H1 (cell line): ENCODE data around the gene BTD. TPM values are rescaled to one million over a fixed set of nuclear protein-coding genes. Genes with fewer than 3 reads are reported as not detected.

Experiments
- CTCF ChIA-PET: fragments of 300-600 bp; sonication (Branson Sonifier 250); formaldehyde crosslinking; loops from one replicate; lab custom pipeline; 2021; ENCODE audit not compliant: partially characterized antibody; lab: Charles Lee
- POLR2A ChIA-PET: fragments of 300-600 bp; sonication (Branson Sonifier 250); formaldehyde crosslinking; loops from one replicate; lab custom pipeline; 2021; ENCODE audit warnings: inconsistent platforms; ENCODE audit not compliant: partially characterized antibody; lab: Charles Lee
- DNase-seq, 2 experiments: peaks; one replicate each; pipeline versions ENCODE4 v3.0.0 to v3.0.0-alpha.2; 2010 to 2022; ENCODE audit warnings: low spot score in 2 of 2, low read depth in 1 of 2, mixed read lengths in 1 of 2
- FAIRE-seq: peaks from 2 replicates; lab custom pipeline; 2011; peaks lifted over from hg19 to GRCh38; lab: Jason Lieb, UNC
- H2AFZ ChIP-seq: 2 replicates; pipeline ENCODE4 v1.8.1; 2012; ENCODE audit warnings: low read length, inconsistent platforms
- H2AK5ac ChIP-seq: 2 replicates; pipeline ENCODE4 v1.6.1; 2013; ENCODE audit warnings: low read depth, low read length
- H2BK120ac ChIP-seq: replicated peaks from 2 replicates; pipeline ENCODE3; 2013; ENCODE audit warnings: low read depth, low read length, inconsistent platforms
- H2BK12ac ChIP-seq: 2 replicates; pipeline ENCODE4 v1.6.1; 2013; ENCODE audit warnings: low read depth, low read length
- H2BK15ac ChIP-seq: 2 replicates; pipeline ENCODE4 v1.6.1; 2013; ENCODE audit warnings: low read length
- H2BK20ac ChIP-seq: 2 replicates; pipeline ENCODE4 v1.6.1; 2013; ENCODE audit warnings: low read length
- H2BK5ac ChIP-seq: 2 replicates; pipeline ENCODE4 v1.6.1; 2013; ENCODE audit warnings: low read depth, low read length
- H3K14ac ChIP-seq: 2 replicates; pipeline ENCODE4 v1.6.1; 2013; ENCODE audit warnings: inconsistent platforms; ENCODE audit not compliant: insufficient read length
- H3K18ac ChIP-seq: 2 replicates; pipeline ENCODE4 v1.6.1; 2013; ENCODE audit warnings: low read length; ENCODE audit errors: extremely low read depth
- H3K23ac ChIP-seq: 2 replicates; pipeline ENCODE4 v1.6.1; 2013; ENCODE audit warnings: inconsistent platforms; ENCODE audit not compliant: insufficient read length
- H3K23me2 ChIP-seq: 2 replicates; pipeline ENCODE4 v1.6.1; 2013; ENCODE audit warnings: low read depth, low read length
- H3K27ac ChIP-seq: 2 replicates; pipeline ENCODE4 v1.6.1; 2011; ENCODE audit warnings: low read depth, low read length, inconsistent platforms
- H3K27me3 ChIP-seq, 4 experiments: replicated peaks in 1 of 4; 1 replicate in 1 of 4; 2 replicates in 3 of 4; pipeline versions ENCODE4 v1.6.1 to v1.8.1; 2011 to 2013; ENCODE audit warnings: low read length in 3 of 4, mild to moderate bottlenecking in 3 of 4, inconsistent platforms in 2 of 4, mixed read lengths in 2 of 4, moderate library complexity in 1 of 4; ENCODE audit not compliant: control insufficient read depth in 3 of 4, insufficient read depth in 3 of 4; ENCODE audit errors: extremely low read depth in 1 of 4
- H3K36me3 ChIP-seq, 4 experiments: 2 replicates each; pipeline versions ENCODE4 v1.6.1 to v1.8.1; 2011 to 2013; ENCODE audit warnings: mild to moderate bottlenecking in 4 of 4, low read length in 3 of 4, moderate library complexity in 2 of 4, control low read depth in 1 of 4, inconsistent platforms in 1 of 4; ENCODE audit not compliant: insufficient read depth in 4 of 4, control insufficient read depth in 2 of 4
- H3K4ac ChIP-seq: replicated peaks from 2 replicates; pipeline ENCODE3; 2013; ENCODE audit warnings: low read length, low read depth, mixed read lengths, inconsistent platforms; ENCODE audit not compliant: insufficient read length
- H3K4me1 ChIP-seq, 4 experiments: replicated peaks in 1 of 4; 1 replicate in 1 of 4; 2 replicates in 3 of 4; pipeline versions ENCODE4 v1.6.1 to v1.8.1; 2011 to 2013; ENCODE audit warnings: low read length in 3 of 4, inconsistent platforms in 2 of 4, mixed read lengths in 1 of 4; ENCODE audit not compliant: insufficient read depth in 4 of 4, control insufficient read depth in 3 of 4
- H3K4me2 ChIP-seq, 2 experiments: 2 replicates each; pipeline versions ENCODE4 v1.6.1 to v1.8.1; 2011 to 2013; ENCODE audit warnings: low read depth in 2 of 2, low read length in 2 of 2, control low read depth in 1 of 2, inconsistent platforms in 1 of 2, mild to moderate bottlenecking in 1 of 2; ENCODE audit not compliant: insufficient read depth in 1 of 2
- H3K4me3 ChIP-seq, 4 experiments: fragments of 200-600, 300-600 bp in 1 of 4; sonication (generic), shearing (Covaris generic), sonication (Bioruptor Twin) in 1 of 4; 2 replicates each; pipeline versions ENCODE4 v1.5.1 to v1.8.1; 2011 to 2016; ENCODE audit warnings: low read length in 4 of 4, low read depth in 3 of 4, control low read depth in 2 of 4, inconsistent platforms in 2 of 4, mild to moderate bottlenecking in 2 of 4, mixed read lengths in 1 of 4, moderate library complexity in 1 of 4; ENCODE audit not compliant: insufficient read depth in 2 of 4; ENCODE audit errors: extremely low read depth in 1 of 4
- H3K56ac ChIP-seq: replicated peaks from 2 replicates; pipeline ENCODE3; 2013; ENCODE audit warnings: low read depth, mild to moderate bottlenecking, mixed read lengths, low read length, inconsistent platforms; ENCODE audit not compliant: insufficient read length
- H3K79me1 ChIP-seq: 2 replicates; pipeline ENCODE4 v1.6.1; 2013; ENCODE audit warnings: low read depth, low read length, control low read depth
- H3K79me2 ChIP-seq, 2 experiments: 2 replicates each; pipeline versions ENCODE4 v1.6.1 to v1.8.1; 2012 to 2013; ENCODE audit warnings: low read length in 2 of 2, mild to moderate bottlenecking in 2 of 2, inconsistent platforms in 1 of 2; ENCODE audit not compliant: insufficient read depth in 2 of 2, control insufficient read depth in 1 of 2
- H3K9ac ChIP-seq, 4 experiments: replicated peaks in 1 of 4; 1 replicate in 1 of 4; 2 replicates in 3 of 4; pipeline versions ENCODE4 v1.6.1 to v1.8.1; 2011 to 2013; ENCODE audit warnings: low read depth in 3 of 4, low read length in 3 of 4, control low read depth in 2 of 4, mild to moderate bottlenecking in 2 of 4, moderate library complexity in 2 of 4, inconsistent platforms in 1 of 4; ENCODE audit errors: extremely low read depth in 1 of 4
- H3K9me3 ChIP-seq, 2 experiments: 2 replicates each; pipeline versions ENCODE4 v1.6.1 to v1.8.1; 2012 to 2013; ENCODE audit warnings: mild to moderate bottlenecking in 2 of 2, moderate library complexity in 2 of 2, control low read depth in 1 of 2, inconsistent platforms in 1 of 2, low read depth in 1 of 2, low read length in 1 of 2, mixed read lengths in 1 of 2; ENCODE audit not compliant: insufficient read depth in 2 of 2
- H4K20me1 ChIP-seq, 2 experiments: replicated peaks in 1 of 2; 2 replicates each; pipeline versions ENCODE3 to v1.8.1; 2011 to 2013; ENCODE audit warnings: inconsistent platforms in 2 of 2, low read length in 2 of 2, mild to moderate bottlenecking in 1 of 2; ENCODE audit not compliant: insufficient read depth in 2 of 2, control insufficient read depth in 1 of 2
- H4K5ac ChIP-seq: 2 replicates; pipeline ENCODE4 v1.6.1; 2013; ENCODE audit warnings: low read length, low read depth, mixed read lengths, inconsistent platforms; ENCODE audit not compliant: insufficient read length
- H4K8ac ChIP-seq: 2 replicates; pipeline ENCODE4 v1.8.0; 2013; ENCODE audit warnings: mild to moderate bottlenecking, moderate library complexity, low read length, inconsistent platforms; ENCODE audit not compliant: insufficient read depth; ENCODE audit errors: extremely low read depth
- H4K91ac ChIP-seq: replicated peaks from 2 replicates; pipeline ENCODE3; 2013; ENCODE audit warnings: low read length, mixed read lengths, inconsistent platforms; ENCODE audit not compliant: insufficient read length
- KDM1A ChIP-seq: fragments of 200-600, 300-600 bp; sonication (generic); IDR thresholded peaks from 2 replicates; pipeline ENCODE4 v1.7.1; 2016; ENCODE audit warnings: mild to moderate bottlenecking, low read length, borderline replicate concordance
- KDM4A ChIP-seq: IDR thresholded peaks from one replicate; pipeline ENCODE4 v1.7.1; 2012; ENCODE audit warnings: low read depth, mild to moderate bottlenecking, moderate library complexity, low read length, inconsistent platforms; ENCODE audit not compliant: severe bottlenecking
- PHF8 ChIP-seq: fragments of 200-600 bp; sonication (generic); conservative IDR thresholded peaks from 2 replicates; pipeline ENCODE4 v1.7.1; 2012; ENCODE audit warnings: low read depth, mild to moderate bottlenecking, inconsistent platforms, low read length, moderate library complexity
- POLR2A ChIP-seq, 2 experiments: IDR thresholded peaks; 1 replicate in 1 of 2; 2 replicates in 1 of 2; pipeline ENCODE4 v1.6.1; 2011; ENCODE audit warnings: low read depth in 2 of 2, low read length in 2 of 2, mild to moderate bottlenecking in 2 of 2; ENCODE audit errors: control extremely low read depth in 1 of 2
- RNF2 ChIP-seq: fragments of 200-900, 300-1000 bp; sonication (generic); IDR thresholded peaks from 2 replicates; pipeline ENCODE4 v1.7.1; 2016; ENCODE audit warnings: borderline replicate concordance, low read depth, mild to moderate bottlenecking, antibody characterized with exemption, low read length; ENCODE audit not compliant: poor library complexity, severe bottlenecking; ENCODE audit errors: missing control alignments
- SIN3A ChIP-seq, 2 experiments: IDR thresholded peaks in 1 of 2; conservative IDR thresholded peaks in 1 of 2; 2 replicates each; pipeline ENCODE4 v1.6.1; 2011 to 2012; ENCODE audit warnings: low read length in 2 of 2, improper control_type of control experiment in 1 of 2, low read depth in 1 of 2, mild to moderate bottlenecking in 1 of 2
- WGBS, 2 experiments: shearing (Covaris generic) in 1 of 2; methylation state at CpG; one replicate each; pipeline versions ENCODE4 v1.1.6 to v1.1.7; 2013 to 2015; ENCODE audit warnings: low lambda C conversion rate in 2 of 2, mixed read lengths in 2 of 2, inconsistent platforms in 1 of 2, low coverage in 1 of 2, missing lambda C conversion rate in 1 of 2; ENCODE audit not compliant: insufficient replicate concordance in 2 of 2, insufficient coverage in 1 of 2, insufficient read length in 1 of 2; ENCODE audit errors: extremely low coverage in 1 of 2, missing lambda C conversion rate in 1 of 2; 5-methylcytosine and 5-hydroxymethylcytosine counted together
- polyA plus RNA-seq, 7 experiments: library from polyadenylated mRNA; depleted of rRNA in 3 of 7; stranded (reverse) in 5 of 7; unstranded in 2 of 7; fragments of >200 nt in 5 of 7; fragments of 200-250 nt in 2 of 7; gene quantifications; 1 replicate in 5 of 7; 2 replicates in 1 of 7; 4 replicates in 1 of 7; pipeline versions ENCODE4 v1.2.1 to v1.2.3, GENCODE V29; 2011 to 2013; ENCODE audit warnings: missing spikeins in 2 of 7, mixed read lengths in 2 of 7
- total RNA-seq: library from RNA; stranded (reverse); fragmentation: NEBNext Ultra II Directional; extraction: Animal tissue kit (Norgen Biotek cat#: 25700); gene quantifications from 2 replicates; pipeline ENCODE4 v1.2.1, GENCODE V29; 2021
- TF ChIP-seq, protein P1 (sequence below): IDR thresholded peaks from 2 replicates; pipeline ENCODE4 v1.6.1; 2012; ENCODE audit warnings: low read length, inconsistent platforms

The BTD gene
- total and polyA plus RNA-seq, 2 of the 8 experiments (the other 6 are each of a cell fraction or from before 2014, with no cell fraction given) = 21.8 to 36.7 TPM

DNA sequence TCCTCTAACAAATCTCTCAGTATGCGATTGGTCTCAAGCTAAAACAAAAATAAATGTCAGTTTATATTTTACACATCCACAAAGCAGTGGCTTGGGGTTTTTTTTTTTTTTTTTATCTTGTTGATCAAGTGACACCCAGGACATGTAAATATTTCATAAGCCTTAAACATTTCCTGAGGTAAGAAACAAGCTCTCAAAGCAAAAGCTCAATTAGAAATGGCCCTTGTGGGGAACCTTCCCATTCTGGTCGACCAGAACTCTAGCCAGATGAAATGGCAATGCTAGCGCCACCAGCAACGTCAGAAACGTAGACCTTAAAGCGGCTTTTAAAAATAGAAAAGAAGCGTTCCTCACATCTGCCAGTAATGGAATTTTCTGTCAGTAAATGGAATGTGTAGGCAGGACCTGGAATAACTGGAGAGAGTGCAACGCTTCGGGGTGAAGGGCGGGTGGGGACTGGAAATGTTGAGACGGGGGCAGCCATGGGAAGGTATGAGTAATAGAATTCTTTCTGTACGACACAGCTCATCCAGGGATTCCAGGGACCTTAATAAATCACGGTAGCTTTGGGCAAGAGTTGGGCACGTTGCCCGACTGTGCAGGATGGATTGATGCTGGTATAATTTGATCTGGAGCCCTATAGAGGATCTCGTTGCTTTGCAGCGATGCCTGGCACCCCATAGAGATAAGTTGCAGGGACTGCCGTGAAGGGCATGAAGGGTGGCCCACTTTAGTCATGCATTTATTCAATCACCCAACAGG, 44.4 kb downstream of the BTD start:
- WGBS, 2 experiments = 90% methylated on average over 18 of the region's 18 CpGs; no CpG with 5 or more reads in 1 of the 2 experiments
- no peak overlapping the region for H2BK120ac ChIP-seq
- H2BK15ac ChIP-seq = no peak overlapping the region
- H3K27ac ChIP-seq = no peak overlapping the region
- H3K4me2 ChIP-seq = no peak overlapping the region
- H3K9ac ChIP-seq = no peak overlapping the region
- no peak overlapping the region for H4K8ac ChIP-seq
- peaks cover 0 to 4% (median 2%) of the 10 kb centered on the region in 4 experiments; a peak in 3 of 7 replicates for H3K4me1 ChIP-seq
- H3K36me3 ChIP-seq = peaks cover 0 to 7% (median 2%) of the 10 kb centered on the region in 4 experiments; a peak in 3 of 8 replicates
- no peaks in the 10 kb centered on the region; a peak in 1 of 7 replicates for H3K27me3 ChIP-seq
- H3K79me2 ChIP-seq = no peaks in the 10 kb centered on the region
- H3K9me3 ChIP-seq = no peaks in the 10 kb centered on the region
- CTCF ChIA-PET = interaction anchor here (1.0 to 1.1 kb wide), 2 partner anchors 11 to 15 kb away, joined by 3 read pairs; no protein-coding TSS in a partner anchor
- H4K91ac ChIP-seq = no peak overlapping the region
- no peak overlapping the region for H3K14ac ChIP-seq
- no peak overlapping the region for H3K18ac ChIP-seq
- H3K23ac ChIP-seq = no peak overlapping the region
- no peak overlapping the region for H3K4me3 ChIP-seq
- no peak for DNase-seq
- POLR2A ChIA-PET = interaction anchor here (1.6 kb wide), 1 partner anchor 44 kb away, joined by 4 read pairs; the partner anchor contains the start of genes BTD and HACL1
- H2AK5ac ChIP-seq = no peak overlapping the region
- no peak overlapping the region for H4K5ac ChIP-seq
- H2AFZ ChIP-seq = no peak overlapping the region
- H3K23me2 ChIP-seq = no peaks in the 10 kb centered on the region
- no peak overlapping the region for H2BK5ac ChIP-seq
- no peak overlapping the region for H2BK20ac ChIP-seq
- no peak overlapping the region for H3K4ac ChIP-seq
- no peaks in the 10 kb centered on the region for H4K20me1 ChIP-seq
- no peak for FAIRE-seq
- no peak overlapping the region for H2BK12ac ChIP-seq
- H3K79me1 ChIP-seq = no peaks in the 10 kb centered on the region
- H3K56ac ChIP-seq = no peak overlapping the region
- no peak for TF ChIP-seq KDM4A
- TF ChIP-seq SIN3A (conservative IDR thresholded peaks at IDR 0.05 in 1 of 2, IDR thresholded peaks at IDR 0.05 in 1 of 2; ENCODE audit: low read depth in 1 of 2, low read length in 2 of 2) = no peak
- TF ChIP-seq KDM1A = no peak
- TF ChIP-seq PHF8 = no peak
- TF ChIP-seq, protein P1, sequence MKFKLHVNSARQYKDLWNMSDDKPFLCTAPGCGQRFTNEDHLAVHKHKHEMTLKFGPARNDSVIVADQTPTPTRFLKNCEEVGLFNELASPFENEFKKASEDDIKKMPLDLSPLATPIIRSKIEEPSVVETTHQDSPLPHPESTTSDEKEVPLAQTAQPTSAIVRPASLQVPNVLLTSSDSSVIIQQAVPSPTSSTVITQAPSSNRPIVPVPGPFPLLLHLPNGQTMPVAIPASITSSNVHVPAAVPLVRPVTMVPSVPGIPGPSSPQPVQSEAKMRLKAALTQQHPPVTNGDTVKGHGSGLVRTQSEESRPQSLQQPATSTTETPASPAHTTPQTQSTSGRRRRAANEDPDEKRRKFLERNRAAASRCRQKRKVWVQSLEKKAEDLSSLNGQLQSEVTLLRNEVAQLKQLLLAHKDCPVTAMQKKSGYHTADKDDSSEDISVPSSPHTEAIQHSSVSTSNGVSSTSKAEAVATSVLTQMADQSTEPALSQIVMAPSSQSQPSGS = no peak
- no peak for TF ChIP-seq POLR2A (IDR thresholded peaks at IDR 0.05; ENCODE audit: control extremely low read depth in 1 of 2, low read depth in 2 of 2, low read length in 2 of 2)
- TF ChIP-seq RNF2 = no peak
